ENCODE results near the gene ARHGEF35.
"Not testable (repeated sequence)": the region's sequence is repeated elsewhere in the genome, so short reads cannot be mapped to it uniquely, and the experiment has no call there.

ARHGEF35 gene

DNA sequence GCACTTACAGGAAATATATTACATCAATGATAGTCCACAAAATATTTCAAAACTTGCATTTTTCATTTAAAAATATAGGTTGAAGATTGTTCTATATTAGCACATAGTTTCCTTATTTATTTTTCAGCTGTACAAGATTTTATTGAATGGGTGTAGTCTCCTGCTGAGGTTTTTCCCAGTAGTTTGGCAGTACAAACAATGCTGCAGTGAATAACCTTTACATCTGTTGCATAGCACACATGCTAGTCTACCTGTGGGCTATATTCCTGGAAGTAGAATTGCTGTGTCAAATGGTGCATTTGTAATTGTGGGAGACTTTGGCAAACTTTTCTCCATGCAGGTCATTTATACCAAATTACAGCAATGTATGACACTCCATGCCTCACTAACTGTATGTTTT is 24.9 kb upstream of the ARHGEF35 start:
- H3K4me2 ChIP-seq (ENCODE audit: low read length); H3K27me3 ChIP-seq (ENCODE audit: insufficient read depth, low read length); H3K79me2 ChIP-seq (ENCODE audit: control insufficient read depth, insufficient read depth, low read length, poor library complexity): not testable (repeated sequence)

GRCh38 chr7:144219149-144219548 is 23.5 kb upstream of the ARHGEF35 start:
- not testable (repeated sequence) for DNase-seq; H3K4me3 ChIP-seq (ENCODE audit: low read depth, low read length); H3K9ac ChIP-seq (ENCODE audit: low read length); H2AFZ ChIP-seq (ENCODE audit: insufficient read depth, low read length, poor library complexity); H2AK5ac ChIP-seq (ENCODE audit: low read length); H3K14ac ChIP-seq (ENCODE audit: low read length); H3K9me3 ChIP-seq (ENCODE audit: insufficient read depth, low read depth, low read length); H4K12ac ChIP-seq (ENCODE audit: low read depth, low read length); H2BK120ac ChIP-seq (ENCODE audit: insufficient read depth, low read length, poor library complexity); H3K4me2 ChIP-seq (ENCODE audit: low read length); H3K79me2 ChIP-seq (ENCODE audit: control insufficient read depth, insufficient read depth, low read length, poor library complexity); H3K36me3 ChIP-seq (ENCODE audit: control insufficient read depth in 1 of 2, insufficient read depth in 2 of 2, low read length in 2 of 2); H3K27ac ChIP-seq (ENCODE audit: low read depth, low read length); H4K91ac ChIP-seq (ENCODE audit: low read depth, low read length); H4K8ac ChIP-seq (ENCODE audit: low read depth, low read length); H3K23ac ChIP-seq (ENCODE audit: low read length); H3K18ac ChIP-seq (ENCODE audit: low read length); H2BK5ac ChIP-seq (ENCODE audit: low read depth, low read length, poor library complexity); H3K79me1 ChIP-seq (ENCODE audit: low read length); H2BK12ac ChIP-seq (ENCODE audit: low read length); H3K27me3 ChIP-seq (ENCODE audit: insufficient read depth, low read length); H3K4me1 ChIP-seq (ENCODE audit: control insufficient read depth in 1 of 2, insufficient read depth in 2 of 2, low read length in 2 of 2); H3K4ac ChIP-seq (ENCODE audit: low read depth, low read length)
- no CpG with 5 or more reads among the region's 4 CpGs for WGBS (ENCODE audit: extremely low coverage, insufficient coverage, insufficient read length)

More for the DNA sequence above, 24.9 kb upstream of the ARHGEF35 start:
- H2AK5ac ChIP-seq (ENCODE audit: low read length); H3K9me3 ChIP-seq (ENCODE audit: insufficient read depth, low read depth, low read length); H3K14ac ChIP-seq (ENCODE audit: low read length); H3K4me1 ChIP-seq (ENCODE audit: control insufficient read depth in 1 of 2, insufficient read depth in 2 of 2, low read length in 2 of 2); H4K12ac ChIP-seq (ENCODE audit: low read depth, low read length); H3K79me1 ChIP-seq (ENCODE audit: low read length); H3K36me3 ChIP-seq (ENCODE audit: control insufficient read depth in 1 of 2, insufficient read depth in 2 of 2, low read length in 2 of 2); H3K23ac ChIP-seq (ENCODE audit: low read length); H4K8ac ChIP-seq (ENCODE audit: low read depth, low read length); H3K4ac ChIP-seq (ENCODE audit: low read depth, low read length); DNase-seq; H3K27ac ChIP-seq (ENCODE audit: low read depth, low read length); H2AFZ ChIP-seq (ENCODE audit: insufficient read depth, low read length, poor library complexity); H2BK120ac ChIP-seq (ENCODE audit: insufficient read depth, low read length, poor library complexity); H3K18ac ChIP-seq (ENCODE audit: low read length); H3K4me3 ChIP-seq (ENCODE audit: low read depth, low read length); H3K9ac ChIP-seq (ENCODE audit: low read length); H2BK5ac ChIP-seq (ENCODE audit: low read depth, low read length, poor library complexity); H4K91ac ChIP-seq (ENCODE audit: low read depth, low read length); H2BK12ac ChIP-seq (ENCODE audit: low read length): not testable (repeated sequence)

- H3K79me2 ChIP-seq (ENCODE audit: control insufficient read depth, insufficient read depth, low read length, poor library complexity); H3K27me3 ChIP-seq (ENCODE audit: insufficient read depth, low read length); H3K14ac ChIP-seq (ENCODE audit: low read length); H2AFZ ChIP-seq (ENCODE audit: insufficient read depth, low read length, poor library complexity); H3K4ac ChIP-seq (ENCODE audit: low read depth, low read length); H2BK120ac ChIP-seq (ENCODE audit: insufficient read depth, low read length, poor library complexity); DNase-seq; H2BK12ac ChIP-seq (ENCODE audit: low read length); H2AK5ac ChIP-seq (ENCODE audit: low read length); H4K8ac ChIP-seq (ENCODE audit: low read depth, low read length); H4K91ac ChIP-seq (ENCODE audit: low read depth, low read length); H3K9me3 ChIP-seq (ENCODE audit: insufficient read depth, low read depth, low read length); H3K4me1 ChIP-seq (ENCODE audit: control insufficient read depth in 1 of 2, insufficient read depth in 2 of 2, low read length in 2 of 2); H3K4me3 ChIP-seq (ENCODE audit: low read depth, low read length); H3K23ac ChIP-seq (ENCODE audit: low read length); H3K79me1 ChIP-seq (ENCODE audit: low read length); H2BK5ac ChIP-seq (ENCODE audit: low read depth, low read length, poor library complexity); H3K18ac ChIP-seq (ENCODE audit: low read length); H3K4me2 ChIP-seq (ENCODE audit: low read length); H4K12ac ChIP-seq (ENCODE audit: low read depth, low read length); H3K27ac ChIP-seq (ENCODE audit: low read depth, low read length); H3K36me3 ChIP-seq (ENCODE audit: control insufficient read depth in 1 of 2, insufficient read depth in 2 of 2, low read length in 2 of 2); H3K9ac ChIP-seq (ENCODE audit: low read length): not testable (repeated sequence)
- WGBS (ENCODE audit: extremely low coverage, insufficient coverage, insufficient read length), result no CpG with 5 or more reads among the region's 1 CpG
Measured at GRCh38 chr7:144218581-144218980, 22.9 kb upstream of the ARHGEF35 start.

DNA sequence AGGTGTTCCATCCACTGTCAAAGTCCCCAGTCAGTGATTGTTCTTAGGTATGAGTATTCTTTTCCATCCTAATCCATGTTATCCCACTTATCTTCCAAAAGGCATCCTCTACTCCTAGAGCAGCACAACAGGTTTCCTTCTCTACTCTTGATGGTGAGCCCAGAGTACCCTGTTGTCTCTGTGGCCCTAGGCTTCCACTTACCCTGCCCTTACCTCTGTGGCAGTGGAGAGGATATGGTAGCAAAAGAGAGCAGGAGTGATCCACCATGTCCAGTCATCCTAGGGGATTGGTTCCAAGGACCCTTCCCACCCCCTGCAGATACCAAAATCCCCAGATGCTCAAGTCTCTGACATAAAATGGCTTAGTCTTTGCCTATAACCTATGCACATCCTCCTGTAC is 21.6 kb upstream of the ARHGEF35 start:
- H3K4me3 ChIP-seq (ENCODE audit: low read depth, low read length); H3K27ac ChIP-seq (ENCODE audit: low read depth, low read length); H3K79me2 ChIP-seq (ENCODE audit: control insufficient read depth, insufficient read depth, low read length, poor library complexity): not testable (repeated sequence)

GRCh38 chr7:144205306-144205705 is 9.7 kb upstream of the ARHGEF35 start:
- H2AK5ac ChIP-seq (ENCODE audit: low read length); H2BK120ac ChIP-seq (ENCODE audit: insufficient read depth, low read length, poor library complexity); H3K4me2 ChIP-seq (ENCODE audit: low read length); H3K23ac ChIP-seq (ENCODE audit: low read length); H3K4ac ChIP-seq (ENCODE audit: low read depth, low read length); H3K36me3 ChIP-seq (ENCODE audit: control insufficient read depth in 1 of 2, insufficient read depth in 2 of 2, low read length in 2 of 2); H3K14ac ChIP-seq (ENCODE audit: low read length); H3K4me3 ChIP-seq (ENCODE audit: low read depth, low read length); H2BK12ac ChIP-seq (ENCODE audit: low read length); H3K27me3 ChIP-seq (ENCODE audit: insufficient read depth, low read length); H4K8ac ChIP-seq (ENCODE audit: low read depth, low read length); DNase-seq; H3K79me2 ChIP-seq (ENCODE audit: control insufficient read depth, insufficient read depth, low read length, poor library complexity); H3K9ac ChIP-seq (ENCODE audit: low read length); H2BK5ac ChIP-seq (ENCODE audit: low read depth, low read length, poor library complexity); H3K9me3 ChIP-seq (ENCODE audit: insufficient read depth, low read depth, low read length); H3K27ac ChIP-seq (ENCODE audit: low read depth, low read length); H4K91ac ChIP-seq (ENCODE audit: low read depth, low read length); H4K12ac ChIP-seq (ENCODE audit: low read depth, low read length); H3K4me1 ChIP-seq (ENCODE audit: control insufficient read depth in 1 of 2, insufficient read depth in 2 of 2, low read length in 2 of 2); H3K18ac ChIP-seq (ENCODE audit: low read length); H2AFZ ChIP-seq (ENCODE audit: insufficient read depth, low read length, poor library complexity); H3K79me1 ChIP-seq (ENCODE audit: low read length): not testable (repeated sequence)
- WGBS (ENCODE audit: extremely low coverage, insufficient coverage, insufficient read length), result no CpG with 5 or more reads among the region's 5 CpGs

More for the DNA sequence above, 21.6 kb upstream of the ARHGEF35 start:
- not testable (repeated sequence) for H2BK120ac ChIP-seq (ENCODE audit: insufficient read depth, low read length, poor library complexity); H3K9ac ChIP-seq (ENCODE audit: low read length); H4K8ac ChIP-seq (ENCODE audit: low read depth, low read length); H2AK5ac ChIP-seq (ENCODE audit: low read length); H3K9me3 ChIP-seq (ENCODE audit: insufficient read depth, low read depth, low read length); H3K79me1 ChIP-seq (ENCODE audit: low read length); H2BK5ac ChIP-seq (ENCODE audit: low read depth, low read length, poor library complexity); DNase-seq; H3K4me2 ChIP-seq (ENCODE audit: low read length); H3K18ac ChIP-seq (ENCODE audit: low read length); H3K27me3 ChIP-seq (ENCODE audit: insufficient read depth, low read length); H4K12ac ChIP-seq (ENCODE audit: low read depth, low read length); H3K14ac ChIP-seq (ENCODE audit: low read length); H3K36me3 ChIP-seq (ENCODE audit: control insufficient read depth in 1 of 2, insufficient read depth in 2 of 2, low read length in 2 of 2); H3K4ac ChIP-seq (ENCODE audit: low read depth, low read length); H4K91ac ChIP-seq (ENCODE audit: low read depth, low read length); H3K4me1 ChIP-seq (ENCODE audit: control insufficient read depth in 1 of 2, insufficient read depth in 2 of 2, low read length in 2 of 2); H2BK12ac ChIP-seq (ENCODE audit: low read length); H3K23ac ChIP-seq (ENCODE audit: low read length); H2AFZ ChIP-seq (ENCODE audit: insufficient read depth, low read length, poor library complexity)

Data from trophoblast cell (in vitro differentiated cells and primary cell).